ENCODE measurements around the gene NR2F1-AS1. TPM values are rescaled to one million over a fixed set of nuclear protein-coding genes. Genes with fewer than 3 reads are reported as not detected.

The NR2F1-AS1 gene
- polyA plus RNA-seq, 1 donor from 2014 or later: not detected

DNA sequence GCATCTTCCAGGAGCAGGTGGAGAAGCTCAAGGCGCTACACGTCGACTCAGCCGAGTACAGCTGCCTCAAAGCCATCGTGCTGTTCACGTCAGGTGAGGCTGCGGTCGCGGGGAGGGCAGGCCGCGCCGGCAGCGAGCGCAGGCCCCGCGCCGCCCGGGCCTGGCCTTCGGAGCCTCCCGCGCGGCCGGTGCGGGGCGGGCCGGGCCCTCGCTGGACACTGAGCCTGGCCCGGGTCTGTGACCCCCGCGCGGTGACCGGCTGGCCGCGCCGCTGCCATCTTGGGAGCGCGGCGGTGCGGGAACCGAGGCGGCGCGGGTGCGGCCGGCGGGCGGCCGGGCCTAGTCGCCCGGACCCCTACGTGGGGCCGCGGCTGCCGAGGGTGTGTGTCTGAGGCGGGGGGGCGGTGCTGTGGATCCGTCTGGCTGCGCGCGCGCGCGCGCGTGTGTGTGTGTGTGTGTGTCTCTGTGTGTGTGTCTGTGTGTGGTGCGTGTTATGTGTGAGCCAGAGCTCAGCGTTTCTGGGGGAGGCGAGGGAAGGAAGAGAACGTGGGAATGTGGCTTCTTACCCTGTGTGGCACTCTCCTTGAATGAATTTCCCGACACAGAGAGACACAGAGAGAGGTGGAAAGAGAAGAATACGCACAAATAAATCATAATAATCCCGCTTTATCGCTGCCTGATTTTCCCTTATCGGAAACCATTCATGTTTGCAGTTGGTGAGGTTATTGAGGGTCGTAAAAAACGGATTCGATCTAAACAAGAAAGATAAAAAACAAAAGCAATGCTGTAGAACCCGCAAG lies 7.5 kb upstream of the NR2F1-AS1 start:
- peak overlapping the region; percentile 91 to 96 (median 96) for H3K27ac Mint-ChIP-seq
- H3K9me3 Mint-ChIP-seq: peaks cover 0 to 18% (median 2%) of the 10 kb centered on the region in 3 donors
- peaks cover 58% of the 10 kb centered on the region for H3K27me3 Mint-ChIP-seq
- peaks cover 7 to 13% (median 9%) of the 10 kb centered on the region in 3 donors for H3K4me1 Mint-ChIP-seq
- peaks cover 3% of the 10 kb centered on the region for H3K36me3 Mint-ChIP-seq
- peak overlapping the region in 2 of 4 donors; percentile 51 to 69 for H3K4me3 Mint-ChIP-seq

DNA sequence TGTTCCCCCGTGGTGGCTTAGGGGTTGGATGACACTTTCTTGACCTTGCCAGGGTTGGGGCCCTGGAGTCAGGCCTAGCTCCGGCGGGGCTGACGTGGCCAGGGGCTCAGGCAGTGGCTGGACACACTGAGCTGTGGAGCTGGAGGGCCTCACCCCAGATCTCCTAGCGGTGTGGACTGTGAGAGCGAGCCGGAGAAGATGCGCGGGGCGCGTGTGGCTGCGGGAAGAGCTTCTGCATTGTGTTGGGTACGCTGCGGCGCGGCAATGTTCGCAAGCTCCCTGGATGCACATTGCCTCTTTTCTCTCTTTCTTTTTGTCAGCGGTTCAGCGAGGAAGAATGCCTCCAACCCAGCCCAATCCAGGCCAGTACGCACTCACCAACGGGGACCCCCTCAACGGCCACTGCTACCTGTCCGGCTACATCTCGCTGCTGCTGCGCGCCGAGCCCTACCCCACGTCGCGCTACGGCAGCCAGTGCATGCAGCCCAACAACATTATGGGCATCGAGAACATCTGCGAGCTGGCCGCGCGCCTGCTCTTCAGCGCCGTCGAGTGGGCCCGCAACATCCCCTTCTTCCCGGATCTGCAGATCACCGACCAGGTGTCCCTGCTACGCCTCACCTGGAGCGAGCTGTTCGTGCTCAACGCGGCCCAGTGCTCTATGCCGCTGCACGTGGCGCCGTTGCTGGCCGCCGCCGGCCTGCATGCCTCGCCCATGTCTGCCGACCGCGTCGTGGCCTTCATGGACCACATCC lies 6.8 kb upstream of the NR2F1-AS1 start:
- Mint-ChIP-seq H3K9me3 (peaks cover 0 to 16% (median 2%) of the 10 kb centered on the region in 3 donors), H3K27me3 (peaks cover 53% of the 10 kb centered on the region), H3K4me1 (peaks cover 8 to 17% (median 10%) of the 10 kb centered on the region in 3 donors), H3K27ac (peak overlapping the region; percentile 88 to 96 (median 90)), H3K36me3 (peaks cover 3% of the 10 kb centered on the region), H3K4me3 (peak overlapping the region in 3 of 4 donors; percentile 72 to 77 (median 72))

DNA sequence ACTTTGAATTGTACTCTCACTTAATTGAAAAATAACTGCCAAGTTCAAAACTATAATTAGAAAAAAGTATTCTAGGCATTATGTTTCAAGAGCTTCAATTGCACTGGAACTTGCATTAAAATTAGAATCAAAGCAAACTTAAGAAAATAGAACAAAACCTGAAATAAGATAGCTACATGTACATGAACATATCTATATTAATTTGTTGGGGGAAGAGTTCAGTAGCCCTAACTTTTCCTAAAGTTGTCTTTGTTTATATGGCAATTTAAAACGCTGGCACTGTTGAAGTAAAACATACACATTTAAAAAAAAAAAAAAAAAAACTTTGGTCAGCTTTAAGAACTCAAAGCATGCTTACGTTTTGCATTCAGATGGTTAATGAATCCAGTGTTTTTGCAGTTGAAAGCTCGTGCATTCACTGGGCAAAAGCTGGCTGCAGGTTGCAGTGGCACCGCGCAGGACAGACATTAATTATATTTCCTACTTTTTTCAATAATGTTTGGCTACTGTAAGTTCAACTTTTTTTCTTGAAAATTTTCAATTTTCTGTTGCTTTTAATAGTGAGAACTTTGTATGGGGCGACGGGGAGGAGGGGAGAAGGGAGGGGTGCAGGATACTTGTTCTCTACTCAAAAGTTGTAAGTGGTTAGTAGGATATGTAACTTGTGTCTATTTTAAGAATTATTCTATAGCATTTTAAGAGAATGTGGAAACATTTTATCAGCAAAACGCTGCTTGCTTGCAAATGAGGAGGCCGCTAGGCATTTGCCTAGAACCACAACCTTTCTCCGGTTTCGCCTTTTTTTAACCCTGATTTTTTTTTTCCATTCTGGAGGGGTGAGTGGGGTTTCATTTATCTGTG lies 5.9 kb upstream of the NR2F1-AS1 start:
- peaks cover 8 to 17% (median 10%) of the 10 kb centered on the region in 3 donors for H3K4me1 Mint-ChIP-seq
- peaks cover 0 to 16% (median 2%) of the 10 kb centered on the region in 3 donors for H3K9me3 Mint-ChIP-seq
- peak overlapping the region; percentile 88 to 96 (median 90) for H3K27ac Mint-ChIP-seq
- H3K36me3 Mint-ChIP-seq: peaks cover 3% of the 10 kb centered on the region
- H3K4me3 Mint-ChIP-seq: peak overlapping the region in 3 of 4 donors; percentile 72 to 77 (median 72)
- H3K27me3 Mint-ChIP-seq: peaks cover 50% of the 10 kb centered on the region

DNA sequence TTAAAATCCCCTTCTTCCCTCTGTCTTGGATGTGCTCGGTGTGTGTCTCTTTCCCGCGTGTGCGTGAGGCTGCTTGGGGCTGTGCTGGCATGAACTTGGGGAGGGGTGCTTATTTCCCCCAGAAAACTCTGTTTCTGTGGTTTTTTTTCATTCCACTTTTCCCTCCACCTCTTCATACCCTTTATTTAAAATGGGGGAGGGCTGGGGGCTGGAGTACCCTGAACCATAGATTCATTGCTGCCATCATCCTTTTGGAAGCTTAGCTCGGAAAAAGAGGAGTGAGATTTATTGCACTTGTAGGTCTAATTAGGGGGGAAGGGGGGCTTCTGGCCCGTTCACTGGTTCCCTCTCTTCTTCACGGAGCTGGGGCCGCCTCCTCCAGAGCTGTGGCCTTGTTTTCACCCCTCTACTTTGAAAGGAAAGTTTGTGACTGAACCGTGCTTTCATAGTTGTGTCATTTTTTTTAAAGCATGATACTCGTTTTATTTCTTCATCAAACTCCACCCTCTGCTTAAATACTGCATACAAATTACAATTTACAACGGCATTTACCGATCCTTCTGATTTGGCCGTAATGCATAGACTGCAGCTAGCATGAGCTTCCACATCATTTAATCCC lies 4.9 kb upstream of the NR2F1-AS1 start:
- Mint-ChIP-seq H3K4me3 (peak overlapping the region; percentile 74 to 87 (median 81)), H3K27me3 (peaks cover 47% of the 10 kb centered on the region), H3K27ac (peak overlapping the region; percentile 88 to 96 (median 90)), H3K4me1 (peaks cover 8 to 20% (median 11%) of the 10 kb centered on the region in 3 donors), H3K9me3 (peaks cover 0 to 16% (median 2%) of the 10 kb centered on the region in 3 donors), H3K36me3 (peaks cover 3% of the 10 kb centered on the region)

DNA sequence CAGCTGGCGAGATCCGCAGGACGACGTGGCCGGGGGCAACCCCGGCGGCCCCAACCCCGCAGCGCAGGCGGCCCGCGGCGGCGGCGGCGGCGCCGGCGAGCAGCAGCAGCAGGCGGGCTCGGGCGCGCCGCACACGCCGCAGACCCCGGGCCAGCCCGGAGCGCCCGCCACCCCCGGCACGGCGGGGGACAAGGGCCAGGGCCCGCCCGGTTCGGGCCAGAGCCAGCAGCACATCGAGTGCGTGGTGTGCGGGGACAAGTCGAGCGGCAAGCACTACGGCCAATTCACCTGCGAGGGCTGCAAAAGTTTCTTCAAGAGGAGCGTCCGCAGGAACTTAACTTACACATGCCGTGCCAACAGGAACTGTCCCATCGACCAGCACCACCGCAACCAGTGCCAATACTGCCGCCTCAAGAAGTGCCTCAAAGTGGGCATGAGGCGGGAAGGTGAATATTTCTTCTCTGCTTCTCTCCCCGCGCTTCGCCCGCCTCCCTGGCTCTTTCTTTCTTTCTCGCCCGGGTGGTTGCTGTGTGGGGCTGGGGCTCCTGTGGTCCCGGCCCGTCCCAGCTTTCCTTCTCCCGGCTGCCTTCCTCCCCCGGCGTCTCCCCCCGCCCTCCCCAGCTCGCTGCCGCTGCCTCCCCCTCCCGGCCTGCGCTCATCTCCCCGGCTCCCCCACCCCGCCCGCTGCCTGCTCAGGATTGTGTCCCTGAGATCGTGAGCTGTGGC lies 4.2 kb upstream of the NR2F1-AS1 start:
- Mint-ChIP-seq H3K4me3 (peak overlapping the region; percentile 54 to 87 (median 72)), H3K36me3 (peaks cover 3% of the 10 kb centered on the region), H3K9me3 (peaks cover 0 to 16% (median 2%) of the 10 kb centered on the region in 3 donors), H3K27ac (peak overlapping the region in 2 of 3 donors; percentile 90 to 96), H3K27me3 (peaks cover 52% of the 10 kb centered on the region), H3K4me1 (peaks cover 14 to 26% (median 16%) of the 10 kb centered on the region in 3 donors)

DNA sequence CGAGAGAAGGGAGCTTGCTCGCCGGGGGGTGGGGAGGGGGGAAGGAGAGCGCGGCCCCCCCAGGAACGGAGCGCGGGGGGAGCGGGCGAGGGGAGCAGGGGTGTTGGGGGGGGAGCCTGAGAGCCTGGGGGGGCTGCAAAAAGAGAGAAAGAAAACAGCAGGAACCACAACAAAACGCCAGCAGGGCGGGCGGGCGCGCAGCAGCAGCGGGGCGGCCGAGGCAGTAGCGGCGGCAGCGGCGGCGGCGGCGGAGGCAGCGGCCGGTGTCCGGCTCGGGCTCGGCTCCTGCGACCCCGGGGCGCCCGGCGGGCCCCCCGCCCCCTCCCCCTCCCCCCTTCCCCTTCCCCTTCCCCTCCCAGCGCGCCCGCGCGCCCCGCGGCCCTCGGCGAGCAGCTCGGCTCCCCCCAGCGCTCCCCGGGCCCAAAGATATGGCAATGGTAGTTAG lies 3.6 kb upstream of the NR2F1-AS1 start:
- no peak overlapping the region for H3K27ac Mint-ChIP-seq
- peaks cover 0 to 16% (median 2%) of the 10 kb centered on the region in 3 donors for H3K9me3 Mint-ChIP-seq
- H3K27me3 Mint-ChIP-seq: peaks cover 51% of the 10 kb centered on the region
- peaks cover 16 to 26% (median 16%) of the 10 kb centered on the region in 3 donors for H3K4me1 Mint-ChIP-seq
- H3K4me3 Mint-ChIP-seq: no peak overlapping the region
- H3K36me3 Mint-ChIP-seq: peaks cover 3% of the 10 kb centered on the region

DNA sequence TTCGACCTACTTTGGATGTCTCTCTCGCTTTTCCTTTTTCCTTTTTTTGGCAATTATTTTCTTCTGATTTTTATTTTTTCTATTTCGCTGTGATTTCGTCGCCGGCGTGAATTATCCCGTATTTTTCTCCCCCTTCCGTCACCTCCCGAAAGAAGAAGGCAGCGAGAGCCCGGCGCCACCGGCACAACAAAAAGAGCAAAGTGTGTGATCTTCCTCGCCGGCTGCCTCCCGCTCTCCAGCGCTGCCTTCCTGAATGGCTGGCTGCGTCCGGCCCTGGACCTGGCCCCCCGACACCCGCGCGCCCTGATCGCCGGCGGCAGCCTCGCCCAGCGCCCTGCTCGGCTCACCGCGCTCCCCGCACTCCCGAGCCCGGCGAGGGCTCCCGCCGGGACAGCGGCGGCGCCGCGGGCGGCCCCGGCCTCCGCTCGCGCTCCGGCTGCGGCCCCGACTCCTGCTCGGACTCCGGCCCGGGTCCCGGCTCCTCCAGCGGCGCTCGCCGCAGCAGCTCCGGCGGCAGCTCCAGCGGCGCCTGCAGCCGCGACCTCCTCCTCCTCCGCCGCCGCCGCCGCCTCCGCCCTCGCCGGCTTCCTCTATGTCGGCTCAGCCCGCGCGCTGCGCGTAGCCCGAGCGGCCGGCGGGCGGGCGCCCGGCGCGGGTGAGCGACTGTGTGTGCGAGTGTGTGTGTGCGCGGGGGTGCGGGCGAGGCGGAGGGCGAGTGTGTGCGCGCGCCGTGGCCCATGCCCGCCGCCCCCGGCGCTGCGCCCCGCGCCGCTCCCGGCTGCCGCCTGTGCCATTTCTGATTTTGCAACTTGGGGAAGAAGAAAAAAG lies 3.0 kb upstream of the NR2F1-AS1 start:
- H3K36me3 Mint-ChIP-seq: peaks cover 3% of the 10 kb centered on the region
- peak overlapping the region in 1 of 3 donors; percentile 88 for H3K27ac Mint-ChIP-seq
- peak overlapping the region in 2 of 4 donors; percentile 74 to 93 for H3K4me3 Mint-ChIP-seq
- peaks cover 0 to 14% (median 2%) of the 10 kb centered on the region in 3 donors for H3K9me3 Mint-ChIP-seq
- peaks cover 16 to 25% (median 16%) of the 10 kb centered on the region in 3 donors for H3K4me1 Mint-ChIP-seq
- H3K27me3 Mint-ChIP-seq: peaks cover 46% of the 10 kb centered on the region

DNA sequence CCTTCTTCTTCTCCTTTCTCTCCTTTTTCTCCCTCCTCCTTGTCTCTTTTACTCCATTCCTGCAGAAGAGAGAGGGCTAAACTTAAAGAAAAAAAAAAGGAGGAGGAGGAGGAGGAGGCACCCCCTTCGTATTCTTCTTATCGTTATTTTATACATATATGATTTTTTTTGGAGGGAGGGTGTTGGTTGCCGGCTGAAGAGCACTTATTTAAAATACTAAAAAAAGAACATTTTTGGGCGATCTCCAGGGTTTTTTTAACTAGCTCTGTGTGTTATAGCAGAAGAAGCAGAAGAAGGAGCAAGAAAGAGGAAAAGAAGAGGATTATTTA lies 2.4 kb upstream of the NR2F1-AS1 start:
- H3K9me3 Mint-ChIP-seq: peaks cover 0 to 9% (median 0%) of the 10 kb centered on the region in 3 donors
- peak overlapping the region in 2 of 4 donors; percentile 74 to 93 for H3K4me3 Mint-ChIP-seq
- H3K27ac Mint-ChIP-seq: peak overlapping the region in 1 of 3 donors; percentile 88
- H3K27me3 Mint-ChIP-seq: peaks cover 48% of the 10 kb centered on the region
- H3K36me3 Mint-ChIP-seq: no peaks in the 10 kb centered on the region
- peaks cover 16 to 22% (median 20%) of the 10 kb centered on the region in 3 donors for H3K4me1 Mint-ChIP-seq

DNA sequence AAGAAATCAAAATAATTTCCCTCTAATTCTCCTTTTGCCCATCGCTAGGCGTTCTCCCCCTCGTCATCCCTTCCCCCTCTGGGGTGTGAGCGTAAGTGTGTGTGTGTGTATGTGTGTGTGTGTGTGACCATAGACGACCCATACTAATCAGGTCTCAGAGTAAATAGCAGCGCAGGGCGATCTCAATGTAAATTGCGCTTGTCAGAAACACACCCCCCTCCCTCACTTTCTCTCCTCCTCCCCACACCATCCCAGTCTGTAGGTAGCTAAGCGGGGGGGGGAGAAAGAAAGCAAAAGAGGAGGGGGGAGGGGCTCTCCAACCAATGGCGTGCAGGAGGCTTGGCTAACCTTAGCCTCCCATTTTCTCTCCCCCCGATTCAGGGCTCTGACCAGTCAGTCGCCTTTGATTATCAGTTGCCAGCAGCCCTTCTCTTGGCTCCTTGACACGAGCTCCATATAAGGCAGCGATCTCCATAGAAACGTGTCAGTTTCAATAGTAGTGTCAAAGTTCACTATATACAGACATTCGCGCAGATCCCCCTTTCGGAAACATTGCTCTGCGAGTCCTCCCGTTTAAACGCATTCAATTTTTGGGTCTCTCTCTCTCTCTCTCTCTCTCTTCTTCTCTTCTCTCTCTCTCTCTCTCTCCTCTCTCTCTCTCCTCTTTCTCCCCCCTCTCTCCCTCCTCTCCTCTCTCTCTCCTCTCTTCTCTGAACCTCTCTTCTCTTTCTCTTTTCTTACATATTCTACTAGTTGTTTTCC lies 1.8 kb upstream of the NR2F1-AS1 start, which contains the start of gene NR2F1:
Gene NR2F1 (plus strand): TSS at position 546 of the 762 bp plus-strand sequence. CDS start 1,802 bp downstream, outside the sequence.
- peaks cover 0 to 14% (median 0%) of the 10 kb centered on the region in 3 donors for H3K9me3 Mint-ChIP-seq
- H3K36me3 Mint-ChIP-seq: no peaks in the 10 kb centered on the region
- peaks cover 16 to 25% (median 22%) of the 10 kb centered on the region in 3 donors for H3K4me1 Mint-ChIP-seq
- peak within 1 kb of the TSS in 1 of 3 donors; percentile 88 for H3K27ac Mint-ChIP-seq
- H3K4me3 Mint-ChIP-seq: peak within 1 kb of the TSS in 2 of 4 donors; percentile 74 to 93
- peaks cover 49% of the 10 kb centered on the region for H3K27me3 Mint-ChIP-seq

DNA sequence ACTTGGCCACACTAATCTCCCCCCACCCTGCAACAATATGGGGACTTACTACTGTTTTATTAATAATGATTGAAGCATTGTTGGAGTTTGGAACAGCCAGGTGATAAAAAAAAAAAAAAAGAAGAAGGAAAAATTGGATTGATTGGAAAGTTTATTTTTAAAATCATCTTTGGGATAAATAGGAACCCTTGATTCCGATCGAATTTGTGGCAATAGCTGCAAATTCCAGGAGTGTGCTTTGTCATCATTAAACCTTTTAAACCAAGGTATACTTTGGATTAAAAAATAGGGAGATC lies 1.1 kb upstream of the NR2F1-AS1 start:
- peaks cover 0 to 11% (median 0%) of the 10 kb centered on the region in 3 donors for H3K9me3 Mint-ChIP-seq
- peaks cover 49% of the 10 kb centered on the region for H3K27me3 Mint-ChIP-seq
- H3K4me1 Mint-ChIP-seq: peaks cover 13 to 26% (median 22%) of the 10 kb centered on the region in 3 donors
- no peak overlapping the region for H3K27ac Mint-ChIP-seq
- H3K36me3 Mint-ChIP-seq: peaks cover 2% of the 10 kb centered on the region
- H3K4me3 Mint-ChIP-seq: no peak overlapping the region

DNA sequence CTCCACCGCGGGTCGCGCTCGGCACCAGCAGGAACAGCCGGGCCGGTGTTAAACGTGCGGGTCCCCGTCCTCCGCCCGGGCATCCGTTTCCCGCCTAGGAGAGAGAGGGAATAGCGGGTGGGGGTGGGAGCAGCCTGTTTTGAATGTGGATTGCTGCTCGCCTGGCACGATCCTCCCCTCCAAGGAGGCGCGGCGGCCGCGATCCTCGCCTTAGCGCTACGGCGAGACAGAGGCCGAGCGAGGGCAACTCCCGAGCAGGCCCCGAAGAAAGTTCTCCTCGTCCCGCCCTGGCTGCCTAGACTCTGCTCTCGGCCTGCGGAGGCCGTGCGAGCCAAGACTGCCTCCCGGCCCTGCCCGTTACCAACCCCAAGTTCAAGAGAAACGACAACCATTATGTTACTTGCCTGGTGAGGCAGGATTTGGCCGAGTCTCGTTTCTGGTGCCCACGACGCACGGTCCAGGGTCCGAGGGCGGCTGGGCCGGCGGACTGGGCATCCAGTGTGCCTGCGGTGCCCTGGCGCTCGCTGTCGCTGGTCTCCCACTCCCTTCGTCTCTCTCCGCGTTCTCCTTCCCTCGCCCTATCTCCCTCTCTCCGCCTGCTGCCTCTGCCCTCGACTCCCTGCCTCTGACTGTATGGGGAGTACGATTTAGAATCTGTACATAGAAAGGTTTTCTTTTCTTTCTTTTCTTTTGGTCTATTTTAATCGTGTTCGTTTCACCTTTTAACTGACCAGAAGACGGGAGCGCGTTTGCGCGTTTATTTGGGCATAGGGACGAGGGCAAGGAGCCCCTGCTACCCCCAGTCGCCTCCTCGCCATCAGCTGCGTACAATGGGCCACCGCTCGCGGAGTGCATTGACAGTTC lies 724 bp downstream of the NR2F1-AS1 start:
- Mint-ChIP-seq H3K36me3 (peaks cover 2% of the 10 kb centered on the region), H3K27ac (peak overlapping the region in 2 of 3 donors; percentile 76 to 83), H3K4me1 (peaks cover 9 to 27% (median 24%) of the 10 kb centered on the region in 3 donors), H3K4me3 (peak overlapping the region; percentile 76 to 88 (median 84)), H3K9me3 (peaks cover 0 to 5% (median 0%) of the 10 kb centered on the region in 3 donors), H3K27me3 (peaks cover 55% of the 10 kb centered on the region)

All from IgD-negative memory B cell (primary cell).